ENCODE measurements around the gene NOL9.

The NOL9 gene

GRCh38 chr1:6521536-6521935 lies 32.8 kb downstream of the NOL9 start:
- DNase-seq (ENCODE audit: low spot score) = no peak

- no peak for DNase-seq (ENCODE audit: low spot score)
These were observed 34.2 kb downstream of the NOL9 start for GRCh38 chr1:6519935-6520671.

GRCh38 chr1:6519491-6519934 lies 34.8 kb downstream of the NOL9 start:
- DNase-seq (ENCODE audit: low spot score) = no peak

- DNase-seq (ENCODE audit: low spot score) = no peak
These were observed 36.9 kb downstream of the NOL9 start for GRCh38 chr1:6517435-6517851.

- DNase-seq (ENCODE audit: low spot score) = no peak
These were observed 38.5 kb downstream of the NOL9 start for GRCh38 chr1:6515771-6516170.

- no peak for DNase-seq (ENCODE audit: low spot score)
These were observed 41.0 kb downstream of the NOL9 start for GRCh38 chr1:6513320-6513801.

- DNase-seq (ENCODE audit: low spot score) = no peak
These were observed 41.4 kb downstream of the NOL9 start for GRCh38 chr1:6512908-6513280.

GRCh38 chr1:6512245-6512907 lies 41.9 kb downstream of the NOL9 start:
- peak; percentile 11 for DNase-seq (ENCODE audit: low spot score)

GRCh38 chr1:6511561-6512244 lies 42.6 kb downstream of the NOL9 start:
- DNase-seq (ENCODE audit: low spot score) = no peak

- no peak for DNase-seq (ENCODE audit: low spot score)
These were observed 43.3 kb downstream of the NOL9 start for GRCh38 chr1:6511056-6511455.

- DNase-seq (ENCODE audit: low spot score) = no peak
These were observed 43.8 kb downstream of the NOL9 start for GRCh38 chr1:6510493-6510892.

GRCh38 chr1:6509919-6510291 lies 44.4 kb downstream of the NOL9 start:
- no peak for DNase-seq (ENCODE audit: low spot score)

GRCh38 chr1:6509220-6509918 lies 44.9 kb downstream of the NOL9 start:
- DNase-seq (ENCODE audit: low spot score) = no peak

- DNase-seq (ENCODE audit: low spot score) = no peak
These were observed 45.5 kb downstream of the NOL9 start for GRCh38 chr1:6508816-6509189.

- no peak for DNase-seq (ENCODE audit: low spot score)
These were observed 46.0 kb downstream of the NOL9 start for GRCh38 chr1:6508154-6508815.

- no peak for DNase-seq (ENCODE audit: low spot score)
These were observed 46.8 kb downstream of the NOL9 start for GRCh38 chr1:6507461-6507911.

GRCh38 chr1:6507037-6507428 lies 47.3 kb downstream of the NOL9 start:
- no peak for DNase-seq (ENCODE audit: low spot score)

- DNase-seq (ENCODE audit: low spot score) = no peak
These were observed 47.9 kb downstream of the NOL9 start for GRCh38 chr1:6506210-6507036.

- DNase-seq (ENCODE audit: low spot score) = no peak
These were observed 48.7 kb downstream of the NOL9 start for GRCh38 chr1:6505367-6506209.

GRCh38 chr1:6504887-6505286 lies 49.4 kb downstream of the NOL9 start:
- no peak for DNase-seq (ENCODE audit: low spot score)
